Activated gamma-delta T cell (primary cell): ENCODE data around the gene SMYD4.
"Not testable (repeated sequence)": the region's sequence is repeated elsewhere in the genome, so short reads cannot be mapped to it uniquely, and the experiment has no call there.

Source experiments
- DNase-seq: peaks from one replicate; lab custom pipeline; 2025; lab: John Stamatoyannopoulos, UW

The SMYD4 gene

GRCh38 chr17:1755252-1755826, 74.4 kb downstream of the SMYD4 start:
- no peak for DNase-seq

GRCh38 chr17:1754430-1755112, 75.1 kb downstream of the SMYD4 start:
- DNase-seq: no peak

GRCh38 chr17:1753767-1754429, 75.8 kb downstream of the SMYD4 start:
- no peak for DNase-seq

- no peak for DNase-seq
Measured at GRCh38 chr17:1752425-1753262, 77.1 kb downstream of the SMYD4 start.

- DNase-seq: no peak
Measured at GRCh38 chr17:1750628-1751027, 79.1 kb downstream of the SMYD4 start.

- DNase-seq: no peak
Measured at GRCh38 chr17:1746975-1747543, 82.6 kb downstream of the SMYD4 start.

- no peak for DNase-seq
Measured at GRCh38 chr17:1745513-1746020, 84.1 kb downstream of the SMYD4 start.

- no peak for DNase-seq
Measured at GRCh38 chr17:1744551-1745512, 84.9 kb downstream of the SMYD4 start.

GRCh38 chr17:1743088-1743439, 86.6 kb downstream of the SMYD4 start:
- no peak for DNase-seq

GRCh38 chr17:1742371-1743087, 87.2 kb downstream of the SMYD4 start, which contains the start of gene SERPINF2:
Gene SERPINF2, plus strand, starts transcription at chr17:1742871. Its CDS starts 2,125 bp downstream, at chr17:1744996.
- no peak for DNase-seq

- not testable (repeated sequence) for DNase-seq
Measured at GRCh38 chr17:1741899-1742298, 87.8 kb downstream of the SMYD4 start.

- DNase-seq: no peak
Measured at GRCh38 chr17:1737531-1738291, 92.0 kb downstream of the SMYD4 start.

- no peak for DNase-seq
Measured at GRCh38 chr17:1736348-1737281, 93.1 kb downstream of the SMYD4 start.

- DNase-seq: no peak
Measured at GRCh38 chr17:1735834-1736347, 93.8 kb downstream of the SMYD4 start.

GRCh38 chr17:1735418-1735817, 94.3 kb downstream of the SMYD4 start:
- no peak for DNase-seq

- no peak for DNase-seq
Measured at GRCh38 chr17:1733759-1734158, 95.9 kb downstream of the SMYD4 start.

GRCh38 chr17:1732833-1733321, 96.8 kb downstream of the SMYD4 start:
- no peak for DNase-seq
